Measurements from ENCODE around the gene PCSK7. TPM values are rescaled to one million over a fixed set of nuclear protein-coding genes. Genes with fewer than 3 reads are reported as not detected.

The PCSK7 gene
- total and polyA plus RNA-seq, 2 donors (not counting 3 experiments of a cell fraction or from before 2014, with no cell fraction given) = 40.8 to 72.7 TPM

GRCh38 chr11:117219001-117219400, 12.9 kb downstream of the PCSK7 start:
- no peak for TF ChIP-seq MAX (IDR thresholded peaks at IDR 0.05; ENCODE audit: insufficient read depth, insufficient read length)
- no peak for TF ChIP-seq EZH2 (IDR thresholded peaks at IDR 0.05; ENCODE audit: borderline replicate concordance, low read depth, low read length, severe bottlenecking)
- TF ChIP-seq CTCF (IDR thresholded peaks at IDR 0.05; ENCODE audit: extremely low read depth in 1 of 2, insufficient read depth in 1 of 2, low read depth in 1 of 2, low read length in 2 of 2) = no peak
- TF ChIP-seq GATA2 (IDR thresholded peaks at IDR 0.05; ENCODE audit: insufficient read depth, insufficient read length, low read depth, low read length) = no peak
- TF ChIP-seq POLR2AphosphoS5 (IDR thresholded peaks at IDR 0.05; ENCODE audit: insufficient read depth, low read depth, low read length) = no peak
- TF ChIP-seq FOS (IDR thresholded peaks at IDR 0.05; ENCODE audit: borderline replicate concordance, insufficient read depth, low read length) = no peak
- Histone ChIP-seq H3K27ac (ENCODE audit: insufficient read depth, low read depth, low read length) (no peak overlapping the region), H3K27me3 (ENCODE audit: control insufficient read depth in 2 of 2, insufficient read depth in 2 of 2, low read length in 2 of 2) (no peaks in the 10 kb centered on the region), H3K4me1 (ENCODE audit: control insufficient read depth, extremely low read depth, insufficient read depth, low read length) (peaks cover 11% of the 10 kb centered on the region), H3K79me2 (ENCODE audit: control insufficient read depth, insufficient read depth, low read length) (no peaks in the 10 kb centered on the region), H3K36me3 (ENCODE audit: control insufficient read depth in 2 of 2, extremely low read depth in 1 of 2, insufficient read depth in 2 of 2, low read length in 2 of 2) (peaks cover 0 to 23% of the 10 kb centered on the region in 2 experiments), H3K9me3 (replicated peaks; ENCODE audit: control insufficient read depth, insufficient read depth, low read length) (no peaks in the 10 kb centered on the region), H3K9ac (replicated peaks; ENCODE audit: extremely low read depth, insufficient read depth, low read length) (no peak overlapping the region), H3K4me3 (replicated peaks in 1 of 3; ENCODE audit: insufficient read depth in 1 of 3, low read depth in 1 of 3, low read length in 3 of 3) (no peak overlapping the region), H3K4me2 (ENCODE audit: insufficient read depth, low read length) (no peak overlapping the region), H3K9me1 (replicated peaks; ENCODE audit: control insufficient read depth, extremely low read depth, insufficient read depth, low read length) (no peaks in the 10 kb centered on the region), H4K20me1 (replicated peaks; ENCODE audit: control insufficient read depth, extremely low read depth, insufficient read depth, low read length) (no peaks in the 10 kb centered on the region), H2AFZ (ENCODE audit: low read depth, low read length) (no peak overlapping the region)
- FAIRE-seq (no peak), DNase-seq (ENCODE audit: low read depth, low spot score) (no peak)
- intact Hi-C loops (cut with micrococcal nuclease) (no loop called here), dilution Hi-C loops (cut with MboI; ENCODE audit: extremely low pct_ligation_motif_present, low sequenced_read_pairs) (no loop called here)
- CTCF ChIA-PET = interaction anchor here (0.5 to 1.4 kb wide), 4 partner anchors 9 to 428 kb away, joined by 3 to 6 read pairs (median 3); partner anchors contain the start of gene APOA5
- POLR2A ChIA-PET = no interaction called here
- no TSS peak for BruUV-seq (replicated peaks)
